B cell (primary cell): ENCODE measurements around the gene IBA57. TPM values are rescaled to one million over a fixed set of nuclear protein-coding genes. Genes with fewer than 3 reads are reported as not detected.

Source experiments
- ATAC-seq: fragments of 200-7000 bp; cut with Tn5 transposase; one replicate; pipeline ENCODE4 v1.10.0; 2021; ENCODE audit warnings: low read depth, mild to moderate bottlenecking, moderate number of reproducible peaks, moderate library complexity
- CTCF ChIA-PET: fragments of 350-600 bp; sonication (Branson Sonifier 250); formaldehyde crosslinking; loops from one replicate; lab custom pipeline; 2021; ENCODE audit warnings: antibody characterized with exemption, inconsistent platforms; lab: Charles Lee
- POLR2A ChIA-PET: fragments of 350-600 bp; sonication (Branson Sonifier 250); formaldehyde crosslinking; loops from one replicate; lab custom pipeline; 2021; ENCODE audit warnings: antibody characterized with exemption; lab: Charles Lee
- DNase-seq: peaks from one replicate; pipeline ENCODE4 v3.0.0; 2013
- H2AFZ ChIP-seq: 2 replicates; pipeline ENCODE4 v1.6.1; 2012; ENCODE audit warnings: mild to moderate bottlenecking, low read depth, low read length; ENCODE audit not compliant: insufficient read depth, poor library complexity, severe bottlenecking
- H3K27ac ChIP-seq, 2 donors: 1 replicate in 1 of 2; 2 replicates in 1 of 2; pipeline ENCODE4 v1.5.1; 2012 to 2013; ENCODE audit warnings: low read length in 2 of 2, mild to moderate bottlenecking in 2 of 2, moderate library complexity in 1 of 2
- H3K27me3 ChIP-seq, 4 experiments: fragments of 200-600 bp in 1 of 4; sonication (generic) in 1 of 4; replicated peaks in 1 of 4; 1 replicate in 2 of 4; 2 replicates in 2 of 4; pipeline versions ENCODE4 v1.6.1 to v1.7.0; 2013 to 2016; ENCODE audit warnings: low read length in 3 of 4, mild to moderate bottlenecking in 2 of 4, mixed read lengths in 1 of 4, moderate library complexity in 1 of 4; ENCODE audit not compliant: insufficient read depth in 4 of 4, control insufficient read depth in 3 of 4; ENCODE audit errors: control extremely low read depth in 1 of 4
- H3K36me3 ChIP-seq, 2 experiments: replicated peaks in 1 of 2; 1 replicate in 1 of 2; 2 replicates in 1 of 2; pipeline versions ENCODE4 v1.6.1 to v1.7.1; 2013; ENCODE audit warnings: low read length in 1 of 2; ENCODE audit not compliant: insufficient read depth in 2 of 2, control insufficient read depth in 1 of 2; ENCODE audit errors: control extremely low read depth in 1 of 2, extremely low read depth in 1 of 2
- H3K4me1 ChIP-seq, 2 donors: fragments of 200-600 bp in 1 of 2; sonication (generic) in 1 of 2; 1 replicate in 1 of 2; 2 replicates in 1 of 2; pipeline versions ENCODE4 v1.5.1 to v1.6.1; 2013 to 2017; ENCODE audit warnings: low read length in 2 of 2; ENCODE audit not compliant: control insufficient read depth in 2 of 2, insufficient read depth in 2 of 2
- H3K4me2 ChIP-seq: replicated peaks from 2 replicates; pipeline ENCODE3; 2012; ENCODE audit warnings: mild to moderate bottlenecking, low read depth, low read length; ENCODE audit not compliant: poor library complexity, severe bottlenecking
- H3K4me3 ChIP-seq, 5 experiments: fragments of 200-600 bp in 1 of 5; sonication (generic) in 1 of 5; 1 replicate in 3 of 5; 2 replicates in 2 of 5; pipeline versions ENCODE4 v1.5.1 to v1.7.0; 2011 to 2016; ENCODE audit warnings: low read length in 4 of 5, mild to moderate bottlenecking in 4 of 5, low read depth in 2 of 5, control low read depth in 1 of 5, moderate library complexity in 1 of 5; ENCODE audit not compliant: insufficient read depth in 1 of 5; ENCODE audit errors: control extremely low read depth in 1 of 5, extremely low read depth in 1 of 5
- H3K79me2 ChIP-seq: fragments of 200-600 bp; sonication (generic); one replicate; pipeline ENCODE4 v1.6.0; 2016; ENCODE audit warnings: low read length; ENCODE audit not compliant: control insufficient read depth, insufficient read depth
- H3K9ac ChIP-seq: fragments of 200-600 bp; sonication (generic); 2 replicates; pipeline ENCODE4 v1.6.1; 2017; ENCODE audit warnings: mild to moderate bottlenecking, low read length, moderate library complexity
- H3K9me3 ChIP-seq, 3 donors: one replicate each; pipeline versions ENCODE4 v1.6.1 to v1.7.1; 2013; ENCODE audit warnings: low read length in 2 of 3; ENCODE audit not compliant: control insufficient read depth in 2 of 3, insufficient read depth in 1 of 3; ENCODE audit errors: control extremely low read depth in 1 of 3
- H4K20me1 ChIP-seq: 2 replicates; pipeline ENCODE4 v1.6.0; 2012; ENCODE audit warnings: mild to moderate bottlenecking, low read length; ENCODE audit not compliant: insufficient read depth, control insufficient read depth, poor library complexity, severe bottlenecking
- H3K27ac Mint-ChIP-seq: one replicate; pipeline ENCODE4 v1.8.0; 2021; ENCODE audit warnings: mixed read lengths
- H3K27me3 Mint-ChIP-seq: one replicate; pipeline ENCODE4 v1.8.0; 2021; ENCODE audit warnings: mixed read lengths
- H3K4me1 Mint-ChIP-seq: one replicate; pipeline ENCODE4 v1.8.0; 2021; ENCODE audit warnings: mixed read lengths
- H3K4me3 Mint-ChIP-seq: one replicate; pipeline ENCODE4 v1.8.0; 2021; ENCODE audit warnings: mixed read lengths
- H3K9me3 Mint-ChIP-seq: one replicate; pipeline ENCODE4 v1.8.0; 2022; ENCODE audit warnings: mixed read lengths; ENCODE audit not compliant: insufficient read depth
- EZH2 ChIP-seq: IDR thresholded peaks from 2 replicates; pipeline ENCODE4 v1.6.1; 2012; ENCODE audit warnings: borderline replicate concordance, low read depth, mild to moderate bottlenecking, moderate library complexity, low read length; ENCODE audit not compliant: insufficient read depth, poor library complexity, severe bottlenecking
- WGBS: methylation state at CpG from one replicate; pipeline ENCODE4 v1.1.5; 2013; ENCODE audit warnings: missing lambda C conversion rate; ENCODE audit not compliant: insufficient coverage; 5-methylcytosine and 5-hydroxymethylcytosine counted together
- intact Hi-C: fragments of 100-400 bp; cut with micrococcal nuclease; formaldehyde crosslinking; loops from one replicate; pipeline ENCODE4 v1.10.0; 2022
- polyA plus RNA-seq: library from polyadenylated mRNA; depleted of rRNA; stranded (reverse); fragments of >200 nt; gene quantifications from 2 replicates; pipeline ENCODE4 v1.2.3, GENCODE V29; 2012
- total RNA-seq, 2 donors: library from RNA; stranded (reverse); fragments of 120-200 nt in 1 of 2; gene quantifications; 1 replicate in 1 of 2; 2 replicates in 1 of 2; pipeline versions ENCODE4 v1.2.3 to v1.2.4, GENCODE V29; 2013 to 2022
- TF ChIP-seq, protein P1 (sequence below): fragments of 200-600 bp; IDR thresholded peaks from one replicate; pipeline ENCODE4 v1.8.0; 2022; ENCODE audit warnings: antibody characterized with exemption, mild to moderate bottlenecking

Gene IBA57
- total and polyA plus RNA-seq, 2 donors (not counting 1 experiment from before 2014, with no cell fraction given): 5.2 to 12.8 TPM

- ChIA-PET CTCF (no interaction called here), POLR2A (no interaction called here)
- H2AFZ ChIP-seq: no peak overlapping the region
- no peak for TF ChIP-seq EZH2
- TF ChIP-seq, protein P1, sequence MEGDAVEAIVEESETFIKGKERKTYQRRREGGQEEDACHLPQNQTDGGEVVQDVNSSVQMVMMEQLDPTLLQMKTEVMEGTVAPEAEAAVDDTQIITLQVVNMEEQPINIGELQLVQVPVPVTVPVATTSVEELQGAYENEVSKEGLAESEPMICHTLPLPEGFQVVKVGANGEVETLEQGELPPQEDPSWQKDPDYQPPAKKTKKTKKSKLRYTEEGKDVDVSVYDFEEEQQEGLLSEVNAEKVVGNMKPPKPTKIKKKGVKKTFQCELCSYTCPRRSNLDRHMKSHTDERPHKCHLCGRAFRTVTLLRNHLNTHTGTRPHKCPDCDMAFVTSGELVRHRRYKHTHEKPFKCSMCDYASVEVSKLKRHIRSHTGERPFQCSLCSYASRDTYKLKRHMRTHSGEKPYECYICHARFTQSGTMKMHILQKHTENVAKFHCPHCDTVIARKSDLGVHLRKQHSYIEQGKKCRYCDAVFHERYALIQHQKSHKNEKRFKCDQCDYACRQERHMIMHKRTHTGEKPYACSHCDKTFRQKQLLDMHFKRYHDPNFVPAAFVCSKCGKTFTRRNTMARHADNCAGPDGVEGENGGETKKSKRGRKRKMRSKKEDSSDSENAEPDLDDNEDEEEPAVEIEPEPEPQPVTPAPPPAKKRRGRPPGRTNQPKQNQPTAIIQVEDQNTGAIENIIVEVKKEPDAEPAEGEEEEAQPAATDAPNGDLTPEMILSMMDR: no peak
- peaks cover 0 to 18% (median 0%) of the 10 kb centered on the region in 4 experiments for H3K27me3 ChIP-seq
- Mint-ChIP-seq H3K27ac (no peak overlapping the region), H3K27me3 (peaks cover 3% of the 10 kb centered on the region), H3K9me3 (no peaks in the 10 kb centered on the region), H3K4me3 (no peak overlapping the region), H3K4me1 (peaks cover 5% of the 10 kb centered on the region)
- H4K20me1 ChIP-seq: no peaks in the 10 kb centered on the region
- peaks cover 0 to 7% (median 0%) of the 10 kb centered on the region in 3 donors for H3K9me3 ChIP-seq
- peaks cover 0 to 8% of the 10 kb centered on the region in 2 donors for H3K4me1 ChIP-seq
- no peak overlapping the region for H3K4me3 ChIP-seq
- no peaks in the 10 kb centered on the region for H3K36me3 ChIP-seq
- no peak overlapping the region for H3K27ac ChIP-seq
- H3K9ac ChIP-seq: no peak overlapping the region
- DNase-seq (no peak), ATAC-seq (no peak)
- H3K4me2 ChIP-seq: no peak overlapping the region
- WGBS: 76% methylated on average over 15 of the region's 19 CpGs
- intact Hi-C loops: no loop called here
- no peaks in the 10 kb centered on the region for H3K79me2 ChIP-seq
Observed at GRCh38 chr1:228208831-228209551, 43.4 kb downstream of the IBA57 start.

DNA sequence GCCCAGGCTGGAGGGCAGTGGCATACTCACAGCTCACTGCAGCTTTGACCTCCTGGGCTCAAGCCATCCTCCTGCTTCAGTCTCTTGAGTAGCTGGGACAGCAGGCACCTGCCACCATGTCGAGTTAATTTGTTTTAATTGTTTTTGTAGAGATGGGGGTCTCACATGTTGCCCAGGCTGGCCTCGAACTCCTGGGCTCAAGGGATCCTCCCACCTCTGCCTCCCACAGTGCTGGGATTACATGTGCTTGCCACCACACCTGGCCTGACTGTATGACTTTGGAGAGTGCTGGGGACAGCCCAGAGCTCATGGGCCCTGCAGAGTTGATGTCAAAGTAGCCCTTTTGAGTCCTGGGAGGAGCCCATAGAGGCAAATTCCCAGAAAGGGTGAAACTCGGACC, 44.1 kb downstream of the IBA57 start:
- no peak for ATAC-seq
- POLR2A ChIA-PET: no interaction called here
- no peak overlapping the region for H3K4me3 Mint-ChIP-seq
- no peak for TF ChIP-seq EZH2
- TF ChIP-seq, protein P1: no peak
- H3K27ac Mint-ChIP-seq: no peak overlapping the region
- H3K4me1 ChIP-seq: peaks cover 0 to 8% of the 10 kb centered on the region in 2 donors
- no peak overlapping the region for H3K9ac ChIP-seq
- H3K4me3 ChIP-seq: no peak overlapping the region
- H4K20me1 ChIP-seq: no peaks in the 10 kb centered on the region
- DNase-seq: no peak
- no peak overlapping the region for H3K4me2 ChIP-seq
- H3K27ac ChIP-seq: no peak overlapping the region
- H3K27me3 Mint-ChIP-seq: peaks cover 3% of the 10 kb centered on the region
- CTCF ChIA-PET: interaction anchor here (1.5 kb wide), 1 partner anchor 43 kb away, joined by 4 read pairs; no protein-coding TSS in a partner anchor
- H3K9me3 Mint-ChIP-seq: no peaks in the 10 kb centered on the region
- 89% methylated on average over 3 of the region's 3 CpGs for WGBS
- peaks cover 0 to 18% (median 0%) of the 10 kb centered on the region in 4 experiments for H3K27me3 ChIP-seq
- peaks cover 5% of the 10 kb centered on the region for H3K4me1 Mint-ChIP-seq
- no peak overlapping the region for H2AFZ ChIP-seq
- H3K79me2 ChIP-seq: no peaks in the 10 kb centered on the region
- no peaks in the 10 kb centered on the region for H3K36me3 ChIP-seq
- intact Hi-C loops: loop anchor here (5.0 kb wide), 1 partner anchor 293 kb away; no protein-coding TSS in a partner anchor
- peaks cover 0 to 7% (median 0%) of the 10 kb centered on the region in 3 donors for H3K9me3 ChIP-seq
